ENCODE results near the gene SPACA9. TPM values are rescaled to one million over a fixed set of nuclear protein-coding genes. Genes with fewer than 3 reads are reported as not detected.

Gene SPACA9
- 1.6 TPM for polyA plus RNA-seq (2012; ENCODE audit: low read depth, missing spikeins)

- TF ChIP-seq PAX5 (IDR thresholded peaks at IDR 0.05; ENCODE audit: insufficient read depth, low read length, severe bottlenecking) (no peak), POU2F2 (IDR thresholded peaks at IDR 0.05; ENCODE audit: low read depth, low read length) (no peak), SPI1 (IDR thresholded peaks at IDR 0.05; ENCODE audit: low read depth, low read length) (no peak), POLR2A (IDR thresholded peaks at IDR 0.05; ENCODE audit: low read depth, low read length) (no peak), POLR2AphosphoS5 (IDR thresholded peaks at IDR 0.05; ENCODE audit: low read depth, low read length) (no peak), TAF1 (IDR thresholded peaks at IDR 0.05; ENCODE audit: low read depth, low read length) (no peak)
- no peak for FAIRE-seq
- peak; percentile 42 for DNase-seq (ENCODE audit: insufficient read length, low spot score)
Observed at GRCh38 chr9:132878695-132879456, at the start of gene SPACA9. TSS of gene SPACA9 (plus strand) at chr9:132878898. CDS start at chr9:132883948, 5,050 bp downstream.

GRCh38 chr9:132832171-132832881 lies 46.4 kb upstream of the SPACA9 start:
- no peak for DNase-seq (ENCODE audit: insufficient read length, low spot score)
- FAIRE-seq = no peak
- no peak for TF ChIP-seq SPI1 (IDR thresholded peaks at IDR 0.05; ENCODE audit: low read depth, low read length)
- TF ChIP-seq POLR2A (IDR thresholded peaks at IDR 0.05; ENCODE audit: low read depth, low read length) = no peak
- TF ChIP-seq POLR2AphosphoS5 (IDR thresholded peaks at IDR 0.05; ENCODE audit: low read depth, low read length) = no peak
- TF ChIP-seq TAF1 (IDR thresholded peaks at IDR 0.05; ENCODE audit: low read depth, low read length) = no peak
- no peak for TF ChIP-seq PAX5 (IDR thresholded peaks at IDR 0.05; ENCODE audit: insufficient read depth, low read length, severe bottlenecking)
- TF ChIP-seq POU2F2 (IDR thresholded peaks at IDR 0.05; ENCODE audit: low read depth, low read length) = no peak

GRCh38 chr9:132833550-132834121 lies 45.1 kb upstream of the SPACA9 start:
- TF ChIP-seq POU2F2 (IDR thresholded peaks at IDR 0.05; ENCODE audit: low read depth, low read length) = no peak
- TF ChIP-seq TAF1 (IDR thresholded peaks at IDR 0.05; ENCODE audit: low read depth, low read length) = no peak
- no peak for TF ChIP-seq POLR2AphosphoS5 (IDR thresholded peaks at IDR 0.05; ENCODE audit: low read depth, low read length)
- no peak for TF ChIP-seq POLR2A (IDR thresholded peaks at IDR 0.05; ENCODE audit: low read depth, low read length)
- TF ChIP-seq SPI1 (IDR thresholded peaks at IDR 0.05; ENCODE audit: low read depth, low read length) = no peak
- TF ChIP-seq PAX5 (IDR thresholded peaks at IDR 0.05; ENCODE audit: insufficient read depth, low read length, severe bottlenecking) = no peak
- FAIRE-seq = no peak
- DNase-seq (ENCODE audit: insufficient read length, low spot score) = no peak

- DNase-seq (ENCODE audit: insufficient read length, low spot score) = no peak
- FAIRE-seq = no peak
- TF ChIP-seq SPI1 (IDR thresholded peaks at IDR 0.05; ENCODE audit: low read depth, low read length) = no peak
Observed at GRCh38 chr9:132834343-132834742, 44.4 kb upstream of the SPACA9 start.

GRCh38 chr9:132837501-132838286 lies 41.0 kb upstream of the SPACA9 start:
- DNase-seq (ENCODE audit: insufficient read length, low spot score) (no peak), FAIRE-seq (no peak)
- TF ChIP-seq SPI1 (IDR thresholded peaks at IDR 0.05; ENCODE audit: low read depth, low read length) = no peak
- no peak for TF ChIP-seq TAF1 (IDR thresholded peaks at IDR 0.05; ENCODE audit: low read depth, low read length)
- no peak for TF ChIP-seq POLR2AphosphoS5 (IDR thresholded peaks at IDR 0.05; ENCODE audit: low read depth, low read length)
- no peak for TF ChIP-seq PAX5 (IDR thresholded peaks at IDR 0.05; ENCODE audit: insufficient read depth, low read length, severe bottlenecking)
- TF ChIP-seq POLR2A (IDR thresholded peaks at IDR 0.05; ENCODE audit: low read depth, low read length) = no peak
- TF ChIP-seq POU2F2 (IDR thresholded peaks at IDR 0.05; ENCODE audit: low read depth, low read length) = no peak

GRCh38 chr9:132838291-132838690 lies 40.4 kb upstream of the SPACA9 start:
- TF ChIP-seq POU2F2 (IDR thresholded peaks at IDR 0.05; ENCODE audit: low read depth, low read length) (no peak), POLR2AphosphoS5 (IDR thresholded peaks at IDR 0.05; ENCODE audit: low read depth, low read length) (no peak), SPI1 (IDR thresholded peaks at IDR 0.05; ENCODE audit: low read depth, low read length) (no peak), TAF1 (IDR thresholded peaks at IDR 0.05; ENCODE audit: low read depth, low read length) (no peak), PAX5 (IDR thresholded peaks at IDR 0.05; ENCODE audit: insufficient read depth, low read length, severe bottlenecking) (no peak), POLR2A (IDR thresholded peaks at IDR 0.05; ENCODE audit: low read depth, low read length) (no peak)
- DNase-seq (ENCODE audit: insufficient read length, low spot score) = no peak
- FAIRE-seq = no peak

GRCh38 chr9:132840980-132841379 lies 37.7 kb upstream of the SPACA9 start:
- FAIRE-seq = no peak
- TF ChIP-seq PAX5 (IDR thresholded peaks at IDR 0.05; ENCODE audit: insufficient read depth, low read length, severe bottlenecking) = no peak
- no peak for TF ChIP-seq POLR2AphosphoS5 (IDR thresholded peaks at IDR 0.05; ENCODE audit: low read depth, low read length)
- TF ChIP-seq SPI1 (IDR thresholded peaks at IDR 0.05; ENCODE audit: low read depth, low read length) = no peak
- no peak for TF ChIP-seq TAF1 (IDR thresholded peaks at IDR 0.05; ENCODE audit: low read depth, low read length)
- TF ChIP-seq POLR2A (IDR thresholded peaks at IDR 0.05; ENCODE audit: low read depth, low read length) = no peak
- TF ChIP-seq POU2F2 (IDR thresholded peaks at IDR 0.05; ENCODE audit: low read depth, low read length) = no peak
- no peak for DNase-seq (ENCODE audit: insufficient read length, low spot score)

GRCh38 chr9:132842124-132843044 lies 36.3 kb upstream of the SPACA9 start:
- TF ChIP-seq POLR2AphosphoS5 (IDR thresholded peaks at IDR 0.05; ENCODE audit: low read depth, low read length) = no peak
- no peak for TF ChIP-seq SPI1 (IDR thresholded peaks at IDR 0.05; ENCODE audit: low read depth, low read length)
- no peak for TF ChIP-seq TAF1 (IDR thresholded peaks at IDR 0.05; ENCODE audit: low read depth, low read length)
- TF ChIP-seq POU2F2 (IDR thresholded peaks at IDR 0.05; ENCODE audit: low read depth, low read length) = no peak
- no peak for TF ChIP-seq POLR2A (IDR thresholded peaks at IDR 0.05; ENCODE audit: low read depth, low read length)
- no peak for TF ChIP-seq PAX5 (IDR thresholded peaks at IDR 0.05; ENCODE audit: insufficient read depth, low read length, severe bottlenecking)
- DNase-seq (ENCODE audit: insufficient read length, low spot score) = no peak
- FAIRE-seq = no peak

Data from GM12891 (cell line).